SHP77 treated with DMSO at 0.1 percent for 48 hours (cell line): Measurements from ENCODE around the gene SOBP.

ENCODE experiments used
- DNase-seq: peaks from one replicate; lab custom pipeline; 2025; lab: John Stamatoyannopoulos, UW

SOBP gene

DNA sequence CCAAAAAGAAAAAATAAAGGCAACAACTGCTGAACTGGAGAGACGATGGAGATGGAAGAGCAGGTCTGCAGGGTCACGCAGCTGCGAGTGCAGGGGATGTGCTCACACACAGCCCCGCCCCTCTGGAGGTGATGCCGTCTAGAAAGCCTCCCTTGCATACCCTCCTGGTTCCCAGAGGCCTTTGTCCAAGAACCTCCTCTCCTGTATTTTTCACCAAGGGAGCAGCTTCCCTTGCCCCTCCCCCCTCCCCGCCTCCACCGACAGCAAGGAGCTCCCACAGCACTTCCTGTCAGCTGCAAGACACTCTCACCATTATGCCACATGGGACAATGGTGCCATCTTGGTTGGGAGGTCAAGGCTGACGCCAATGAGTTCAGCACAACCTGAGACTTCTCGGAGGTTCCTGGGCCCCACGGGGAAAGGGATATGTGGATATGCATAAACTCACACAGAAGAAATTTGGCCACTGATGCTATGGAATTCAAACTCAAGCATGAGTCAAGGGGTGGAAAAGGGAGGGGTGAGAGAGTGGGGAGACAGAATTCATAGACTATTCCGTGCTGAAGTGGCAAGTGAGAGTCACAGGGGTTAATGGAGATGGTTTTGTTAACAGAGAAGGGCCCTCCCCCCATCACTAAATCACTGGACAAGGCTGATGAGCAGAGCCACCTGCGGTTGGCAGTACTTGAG, 201.3 kb downstream of the SOBP start:
- peak; percentile 29 for DNase-seq

- DNase-seq, result no peak
Measured at GRCh38 chr6:107692351-107692750, 202.4 kb downstream of the SOBP start.

DNA sequence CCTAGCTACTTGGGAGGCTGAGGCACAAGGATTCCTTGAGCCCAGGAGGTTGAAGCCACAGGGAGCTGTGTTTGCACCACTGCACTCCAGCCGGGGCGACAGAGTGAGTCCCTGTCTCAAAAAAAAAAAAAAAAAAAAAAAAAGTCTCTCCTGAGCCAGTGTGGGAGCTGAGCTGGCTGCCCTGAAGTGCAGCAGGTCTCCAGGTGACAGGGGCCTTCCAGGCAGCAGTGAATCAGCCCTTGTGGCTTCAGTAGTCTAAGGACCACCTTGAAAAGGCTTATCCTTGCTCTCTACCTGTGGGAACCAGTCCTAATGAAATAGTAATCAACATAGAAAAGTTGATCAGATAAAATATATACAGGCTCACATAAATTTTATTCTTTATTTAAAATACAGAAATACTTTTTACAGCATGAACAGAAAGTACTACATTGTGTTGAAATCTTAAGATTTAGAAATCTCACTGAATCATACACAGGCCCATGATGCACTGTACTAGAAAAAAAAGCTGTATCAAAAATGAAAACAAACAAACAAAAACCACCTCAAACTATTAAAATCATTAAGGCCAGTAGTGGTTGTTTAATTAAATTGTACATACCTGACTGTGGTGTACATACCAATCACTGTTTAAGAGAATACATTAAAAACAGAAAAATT, 205.3 kb downstream of the SOBP start:
- DNase-seq, result no peak

GRCh38 chr6:107697682-107698081, 207.8 kb downstream of the SOBP start:
- no peak for DNase-seq

DNA sequence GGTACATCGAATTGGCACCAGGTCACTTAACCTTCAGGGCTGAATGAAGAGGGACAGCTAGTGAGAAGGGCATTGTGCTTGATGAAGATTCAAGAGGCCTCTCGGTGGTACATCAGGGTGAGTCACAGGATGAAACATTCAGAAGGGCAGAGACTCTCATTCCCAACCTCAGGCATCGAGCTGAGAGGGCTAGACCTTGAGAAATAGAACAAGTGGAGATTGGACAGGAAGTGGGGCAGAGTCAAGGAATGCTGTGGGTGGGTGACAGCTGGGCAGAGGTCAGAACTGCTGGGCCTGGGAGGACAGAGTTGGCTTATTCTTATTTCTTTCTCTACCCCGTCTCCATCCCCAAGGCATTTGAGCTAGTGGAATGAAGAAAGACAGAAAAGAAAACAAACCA, 208.2 kb downstream of the SOBP start:
- no peak for DNase-seq

- DNase-seq, result no peak
Measured at GRCh38 chr6:107699254-107699653, 209.3 kb downstream of the SOBP start.

GRCh38 chr6:107699697-107700325, 209.9 kb downstream of the SOBP start:
- no peak for DNase-seq

DNA sequence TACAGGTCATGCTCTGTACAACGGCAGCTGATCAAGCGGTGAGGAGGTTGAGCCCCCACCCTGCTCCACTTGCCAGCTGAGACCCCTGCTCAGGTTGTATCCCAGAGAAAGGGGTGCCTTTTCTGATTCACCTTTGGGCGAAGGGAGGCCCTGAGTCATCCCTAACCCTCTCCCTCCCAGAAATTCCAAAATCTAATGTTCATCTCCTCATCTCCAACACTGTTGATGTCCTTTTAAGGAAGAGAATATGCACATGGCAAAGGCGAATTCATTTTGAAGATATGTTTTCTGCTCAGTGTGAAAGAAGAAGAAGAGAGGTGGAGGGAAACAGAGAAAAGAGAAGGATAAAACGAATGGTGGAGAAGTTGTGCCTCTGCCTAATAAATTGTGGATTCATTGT, 213.7 kb downstream of the SOBP start:
- no peak for DNase-seq

- DNase-seq, result no peak
Measured at GRCh38 chr6:107704347-107705013, 214.6 kb downstream of the SOBP start.

DNA sequence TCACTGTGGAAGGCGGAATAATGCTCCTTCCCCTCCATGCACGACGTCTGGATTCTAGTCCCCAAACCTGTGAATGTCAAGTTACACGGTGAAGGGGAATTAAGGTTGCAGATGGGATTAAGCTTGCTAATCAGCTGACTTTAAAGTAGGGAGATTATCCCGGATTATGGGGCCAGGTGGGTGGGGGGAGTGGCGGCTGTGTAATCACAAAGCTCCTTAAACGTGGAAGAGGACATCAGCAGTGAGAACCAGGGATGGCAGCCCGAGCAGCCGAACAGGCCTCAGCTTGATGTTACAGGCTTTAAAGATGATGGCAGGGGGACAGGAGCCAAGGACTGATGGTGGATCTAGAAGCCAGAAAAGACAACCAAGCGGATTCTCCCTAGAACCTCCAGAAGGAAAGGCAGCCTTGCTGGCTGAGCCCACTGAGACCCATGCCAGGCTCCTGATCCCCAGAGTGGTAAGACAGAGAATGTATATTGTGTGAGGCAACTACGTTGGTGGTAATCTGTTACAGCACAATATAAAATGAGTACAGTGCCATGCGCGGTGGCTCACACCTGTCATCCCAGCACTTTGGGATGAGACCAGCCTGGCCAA, 216.7 kb downstream of the SOBP start:
- DNase-seq, result no peak

DNA sequence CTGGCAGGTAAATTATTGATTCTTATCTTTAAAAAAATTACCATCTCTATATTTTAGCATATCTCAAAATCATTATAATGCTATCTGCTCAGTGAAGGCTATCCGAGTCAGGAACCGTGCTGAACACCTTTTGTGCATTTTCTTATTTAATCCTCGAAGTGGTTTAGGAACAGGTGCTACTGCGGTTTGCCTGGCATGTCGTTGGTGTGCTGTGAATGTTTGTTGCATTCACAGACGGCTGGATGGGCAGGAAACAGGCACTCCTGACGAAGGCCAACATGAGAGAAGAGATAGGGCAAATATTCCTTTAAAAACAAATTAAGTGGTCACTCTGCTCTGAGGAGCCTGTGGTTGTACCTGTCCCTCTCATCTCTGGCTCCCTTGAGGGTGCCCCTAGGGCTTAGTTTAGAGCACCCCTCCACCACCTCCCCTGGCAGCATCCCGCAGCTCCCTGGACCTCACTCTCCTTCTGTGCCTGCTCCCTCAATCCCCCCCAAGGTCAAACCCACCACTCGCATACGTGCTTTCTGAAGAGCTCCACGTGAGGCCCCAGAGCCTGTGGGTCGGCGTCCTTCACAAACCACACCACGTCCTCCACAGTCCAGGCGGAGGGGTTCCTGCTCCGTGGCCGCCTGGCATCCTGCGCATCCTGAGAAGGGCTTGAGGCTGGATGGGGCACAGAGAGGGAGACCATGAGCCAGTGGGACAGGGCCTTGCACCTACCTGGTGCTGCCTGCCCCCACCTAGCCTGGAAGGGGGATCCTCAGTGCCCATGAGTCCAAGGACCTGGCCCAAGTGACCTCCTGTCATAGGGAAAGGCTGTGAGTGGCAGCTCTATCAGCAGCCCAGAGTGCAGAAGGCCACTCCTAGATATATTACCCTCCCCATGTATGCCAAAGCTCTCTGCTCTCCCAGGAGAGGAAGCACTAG, 217.7 kb downstream of the SOBP start:
- DNase-seq, result no peak

DNA sequence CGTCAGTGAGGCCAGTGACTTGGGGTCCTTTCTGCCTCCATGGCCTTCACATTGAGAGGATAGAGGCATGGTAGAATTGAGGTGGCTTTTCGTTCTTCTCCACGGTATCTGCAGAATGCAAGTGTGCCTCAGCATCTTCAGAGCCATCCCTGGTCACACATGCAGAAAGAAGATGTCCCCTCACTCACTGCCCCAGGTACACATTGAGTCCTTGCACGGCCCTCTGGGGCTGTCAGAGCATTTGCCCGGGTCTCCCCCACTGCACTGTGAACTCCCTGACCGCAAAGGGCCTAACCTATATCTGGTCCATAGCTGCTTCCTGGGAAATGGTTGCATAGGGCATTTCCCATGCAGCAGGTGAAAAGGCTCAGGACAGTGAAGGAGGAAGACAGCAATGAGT, 218.5 kb downstream of the SOBP start:
- no peak for DNase-seq

GRCh38 chr6:107709341-107709740, 219.4 kb downstream of the SOBP start:
- DNase-seq, result no peak
